ENCODE data around the gene ENTHD1. TPM values are rescaled to one million over a fixed set of nuclear protein-coding genes. Genes with fewer than 3 reads are reported as not detected.

ENTHD1 gene
- total and polyA plus RNA-seq, 8 donors = 0.16 TPM; not detected in 7

- no peak for DNase-seq
- peaks cover 20 to 35% of the 10 kb centered on the region in 2 donors for H3K27me3 ChIP-seq
- no peaks in the 10 kb centered on the region for H3K36me3 ChIP-seq
- ATAC-seq = no peak
- H3K4me3 ChIP-seq = no peak overlapping the region
- H3K4me1 ChIP-seq = no peaks in the 10 kb centered on the region
- H3K27ac ChIP-seq = no peak overlapping the region
- intact Hi-C loops (cut with DNase I) = no loop called here
- TF ChIP-seq CTCF (IDR thresholded peaks at IDR 0.05) = no peak
- H3K9me3 ChIP-seq = no peaks in the 10 kb centered on the region
Measured at GRCh38 chr22:39839917-39840510, 53.5 kb downstream of the ENTHD1 start.

GRCh38 chr22:39839204-39839603 lies 54.4 kb downstream of the ENTHD1 start:
- Histone ChIP-seq H3K4me3 (no peak overlapping the region), H3K27ac (no peak overlapping the region), H3K9me3 (no peaks in the 10 kb centered on the region), H3K27me3 (peaks cover 23 to 41% of the 10 kb centered on the region in 2 donors), H3K4me1 (no peaks in the 10 kb centered on the region), H3K36me3 (no peaks in the 10 kb centered on the region)
- TF ChIP-seq CTCF (IDR thresholded peaks at IDR 0.05) = no peak
- DNase-seq (no peak), ATAC-seq (no peak)
- intact Hi-C loops (cut with DNase I) = no loop called here

GRCh38 chr22:39833610-39834009 lies 60.0 kb downstream of the ENTHD1 start:
- no peak for ATAC-seq
- Histone ChIP-seq H3K4me1 (no peaks in the 10 kb centered on the region), H3K27me3 (peaks cover 42 to 76% of the 10 kb centered on the region in 2 donors), H3K4me3 (no peak overlapping the region), H3K9me3 (no peaks in the 10 kb centered on the region), H3K27ac (no peak overlapping the region), H3K36me3 (no peaks in the 10 kb centered on the region)
- DNase-seq = no peak
- no peak for TF ChIP-seq CTCF (IDR thresholded peaks at IDR 0.05)
- intact Hi-C loops (cut with DNase I) = no loop called here

- no peak overlapping the region for H3K4me3 ChIP-seq
- H3K27me3 ChIP-seq = peaks cover 46 to 76% of the 10 kb centered on the region in 2 donors
- H3K9me3 ChIP-seq = no peaks in the 10 kb centered on the region
- no peak for TF ChIP-seq CTCF (IDR thresholded peaks at IDR 0.05)
- ATAC-seq (no peak), DNase-seq (no peak)
- no peaks in the 10 kb centered on the region for H3K4me1 ChIP-seq
- H3K27ac ChIP-seq = no peak overlapping the region
- intact Hi-C loops (cut with DNase I) = no loop called here
- H3K36me3 ChIP-seq = no peaks in the 10 kb centered on the region
Measured at GRCh38 chr22:39833093-39833492, 60.5 kb downstream of the ENTHD1 start.

- DNase-seq (no peak), ATAC-seq (no peak)
- H3K27ac ChIP-seq = no peak overlapping the region
- no peak for TF ChIP-seq CTCF (IDR thresholded peaks at IDR 0.05)
- H3K27me3 ChIP-seq = peaks cover 50 to 76% of the 10 kb centered on the region in 2 donors
- H3K4me1 ChIP-seq = no peaks in the 10 kb centered on the region
- H3K9me3 ChIP-seq = no peaks in the 10 kb centered on the region
- H3K4me3 ChIP-seq = no peak overlapping the region
- intact Hi-C loops (cut with DNase I) = no loop called here
- H3K36me3 ChIP-seq = no peaks in the 10 kb centered on the region
Measured at GRCh38 chr22:39832627-39833074, 60.9 kb downstream of the ENTHD1 start.
